HT1080 (cell line): Measurements from ENCODE around the gene ABCA4. TPM values are rescaled to one million over a fixed set of nuclear protein-coding genes. Genes with fewer than 3 reads are reported as not detected.
"Not testable (repeated sequence)": the region's sequence is repeated elsewhere in the genome, so short reads cannot be mapped to it uniquely, and the experiment has no call there.

Experiments used
- DNase-seq: peaks from one replicate; pipeline ENCODE4 v3.0.0-alpha.2; 2015; ENCODE audit warnings: low read depth
- total RNA-seq: library from RNA; depleted of rRNA; stranded (reverse); fragments of >200 nt; shearing (Covaris generic); gene quantifications from 2 replicates; pipeline ENCODE4 v1.2.3, GENCODE V29; 2014; rRNA removed

ABCA4 gene
- total RNA-seq, 1 experiment from 2014 or later: 0.26 TPM

DNA sequence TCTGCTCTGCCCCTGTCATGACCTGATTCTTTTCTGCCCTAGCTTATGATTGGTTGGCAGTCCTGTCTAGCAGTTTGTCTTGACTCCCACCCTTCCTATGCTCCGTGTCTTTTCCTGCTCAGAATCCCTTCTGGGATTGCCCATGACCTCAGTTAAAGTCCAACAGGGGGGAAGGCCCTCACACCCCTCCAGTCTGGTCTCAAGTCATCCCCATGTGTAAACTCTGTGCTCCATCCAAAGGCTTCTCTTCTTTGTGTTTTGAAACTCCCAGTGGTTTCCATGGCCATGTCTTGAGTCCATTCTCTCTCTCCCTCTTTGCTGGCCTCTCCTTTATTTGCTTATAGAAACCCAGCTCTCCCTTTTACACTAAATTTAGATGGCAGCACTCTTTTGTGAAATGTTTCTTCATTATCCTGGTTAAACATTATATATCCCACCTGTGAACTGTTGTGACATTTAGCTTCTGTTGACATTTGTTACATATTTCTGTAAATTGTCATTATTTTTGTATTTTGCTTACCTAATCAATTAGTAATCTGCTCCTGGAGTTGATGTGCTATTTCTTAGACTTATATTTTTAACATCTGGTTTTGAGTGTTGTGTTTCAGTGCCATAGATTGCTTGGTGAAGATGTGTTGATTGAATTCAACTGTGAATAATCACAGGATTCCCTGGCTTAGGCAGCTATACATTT lies 162.8 kb downstream of the ABCA4 start:
- no peak for DNase-seq

DNA sequence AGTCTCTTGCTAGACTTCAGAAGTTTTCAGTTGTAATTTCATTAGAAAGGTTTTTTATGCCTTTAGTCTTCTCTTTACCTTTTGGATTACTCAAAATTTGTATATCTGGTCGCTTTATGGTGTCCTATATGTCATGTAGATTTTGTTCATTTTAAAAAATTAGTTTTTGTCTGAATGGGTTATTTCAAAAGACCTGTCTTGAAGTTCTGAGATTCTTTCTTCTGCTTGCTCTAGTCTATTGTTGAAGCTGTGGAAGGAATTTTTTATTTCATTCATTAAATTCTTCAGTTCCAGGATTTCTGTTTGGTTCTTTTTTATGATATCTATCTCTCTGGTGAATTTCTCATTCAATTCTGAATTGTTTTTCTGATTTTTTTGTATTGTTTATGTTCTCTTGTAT lies 165.2 kb downstream of the ABCA4 start:
- no peak for DNase-seq

DNA sequence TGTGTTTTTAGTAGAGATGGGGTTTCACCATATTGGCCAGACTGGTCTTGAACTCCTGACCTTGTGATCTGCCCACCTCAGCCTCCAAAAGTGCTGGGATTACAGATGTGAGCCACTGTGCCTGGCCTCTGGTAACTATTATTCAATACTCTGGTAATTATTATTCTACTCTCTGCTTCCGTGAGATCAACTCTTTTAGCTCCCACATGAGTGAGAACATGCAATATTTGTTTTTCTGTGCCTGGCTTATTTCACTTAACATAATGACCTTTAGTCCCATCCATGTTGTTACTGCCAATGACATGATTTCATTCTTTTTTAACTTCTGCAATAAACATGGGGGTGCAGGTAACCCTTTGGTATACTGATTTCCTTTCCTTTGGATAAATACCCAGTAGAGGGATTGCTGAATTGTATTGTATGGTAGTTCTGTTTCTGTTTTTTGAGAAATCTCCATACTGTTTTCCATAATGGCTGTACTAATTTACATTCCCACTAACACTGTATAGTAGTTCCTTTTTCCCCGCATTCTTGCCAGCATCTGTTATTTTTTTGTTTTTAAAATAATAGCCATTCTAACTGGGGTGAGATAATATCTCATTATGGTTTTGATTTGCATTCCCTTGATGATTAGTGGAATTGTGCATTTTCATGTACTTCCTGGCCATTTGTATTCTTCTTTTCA lies 173.8 kb downstream of the ABCA4 start:
- not testable (repeated sequence) for DNase-seq

Other genes with a start within 250 kb of the ABCA4 start
- gene DNTTIP2, start 241.9 kb downstream of the ABCA4 start, total RNA-seq: 55.8 and 63.7 TPM in 2 replicates
- gene GCLM, start 211.7 kb downstream of the ABCA4 start, total RNA-seq: 19.5 and 28.9 TPM in 2 replicates
- gene ARHGAP29, start 116.4 kb upstream of the ABCA4 start, total RNA-seq: 43.1 and 50.5 TPM in 2 replicates